Measurements from ENCODE around the gene CBY1. TPM values are rescaled to one million over a fixed set of nuclear protein-coding genes. Genes with fewer than 3 reads are reported as not detected.

CBY1 gene
- total and polyA plus RNA-seq, 4 donors, result 16.1 to 53.0 (median 37.8) TPM

- peaks cover 2% of the 10 kb centered on the region for H3K4me1 ChIP-seq (ENCODE audit: control insufficient read depth, insufficient read depth, low read length)
- WGBS (ENCODE audit: insufficient coverage), result 0% methylated on average over 1 of the region's 4 CpGs
- H3K4me3 ChIP-seq (ENCODE audit: low read depth, low read length), result peak overlapping the region; percentile 82
- no peaks in the 10 kb centered on the region for H3K9me3 ChIP-seq (ENCODE audit: control insufficient read depth, insufficient read depth, low read length)
- peak overlapping the region; percentile 86 for H3K27ac ChIP-seq (ENCODE audit: low read depth, low read length)
- DNase-seq (ENCODE audit: low read depth in 4 of 6, low spot score in 6 of 6), result no peak
- peaks cover 4% of the 10 kb centered on the region for H3K36me3 ChIP-seq (ENCODE audit: control insufficient read depth, insufficient read depth, low read length)
- H3K27me3 ChIP-seq (ENCODE audit: control insufficient read depth, insufficient read depth, low read length), result no peaks in the 10 kb centered on the region
Observed at GRCh38 chr22:38706901-38707195, 50.4 kb downstream of the CBY1 start.

GRCh38 chr22:38707346-38707745 is 50.9 kb downstream of the CBY1 start:
- no peaks in the 10 kb centered on the region for H3K9me3 ChIP-seq (ENCODE audit: control insufficient read depth, insufficient read depth, low read length)
- no peaks in the 10 kb centered on the region for H3K27me3 ChIP-seq (ENCODE audit: control insufficient read depth, insufficient read depth, low read length)
- no peak overlapping the region for H3K4me3 ChIP-seq (ENCODE audit: low read depth, low read length)
- H3K36me3 ChIP-seq (ENCODE audit: control insufficient read depth, insufficient read depth, low read length), result peaks cover 7% of the 10 kb centered on the region
- H3K4me1 ChIP-seq (ENCODE audit: control insufficient read depth, insufficient read depth, low read length), result no peaks in the 10 kb centered on the region
- no peak overlapping the region for H3K27ac ChIP-seq (ENCODE audit: low read depth, low read length)
- DNase-seq (ENCODE audit: low read depth in 4 of 6, low spot score in 6 of 6), result no peak
- 43% methylated on average over 1 of the region's 2 CpGs for WGBS (ENCODE audit: insufficient coverage)

DNA sequence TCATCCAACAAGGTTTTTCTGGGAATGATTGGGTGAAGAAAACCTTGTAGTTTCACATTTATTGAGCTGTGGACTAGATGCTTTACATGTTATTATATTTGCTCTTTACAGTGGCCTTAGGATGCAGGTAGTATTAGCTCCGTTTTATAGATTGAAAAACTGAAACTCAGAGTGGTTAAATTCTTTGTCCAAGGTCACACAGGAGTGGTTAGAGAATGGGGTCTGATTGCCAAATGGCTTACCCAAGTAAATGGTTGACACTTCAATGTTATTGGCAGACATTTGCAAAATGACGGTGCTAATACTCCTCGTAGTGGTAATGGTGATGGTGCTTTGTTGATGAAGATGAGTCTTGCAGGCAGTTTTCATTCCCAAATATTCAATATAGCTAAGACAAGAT is 51.5 kb downstream of the CBY1 start:
- H3K27ac ChIP-seq (ENCODE audit: low read depth, low read length), result no peak overlapping the region
- WGBS (ENCODE audit: insufficient coverage), result 100% methylated on average over 1 of the region's 3 CpGs
- peaks cover 7% of the 10 kb centered on the region for H3K36me3 ChIP-seq (ENCODE audit: control insufficient read depth, insufficient read depth, low read length)
- H3K4me3 ChIP-seq (ENCODE audit: low read depth, low read length), result no peak overlapping the region
- DNase-seq (ENCODE audit: low read depth in 4 of 6, low spot score in 6 of 6), result no peak
- H3K9me3 ChIP-seq (ENCODE audit: control insufficient read depth, insufficient read depth, low read length), result no peaks in the 10 kb centered on the region
- no peaks in the 10 kb centered on the region for H3K4me1 ChIP-seq (ENCODE audit: control insufficient read depth, insufficient read depth, low read length)
- no peaks in the 10 kb centered on the region for H3K27me3 ChIP-seq (ENCODE audit: control insufficient read depth, insufficient read depth, low read length)

- WGBS (ENCODE audit: insufficient coverage), result 53% methylated on average over 2 of the region's 3 CpGs
- Histone ChIP-seq H3K27ac (ENCODE audit: low read depth, low read length) (no peak overlapping the region), H3K4me1 (ENCODE audit: control insufficient read depth, insufficient read depth, low read length) (no peaks in the 10 kb centered on the region)
Observed at GRCh38 chr22:38709306-38709705, 52.9 kb downstream of the CBY1 start.

DNA sequence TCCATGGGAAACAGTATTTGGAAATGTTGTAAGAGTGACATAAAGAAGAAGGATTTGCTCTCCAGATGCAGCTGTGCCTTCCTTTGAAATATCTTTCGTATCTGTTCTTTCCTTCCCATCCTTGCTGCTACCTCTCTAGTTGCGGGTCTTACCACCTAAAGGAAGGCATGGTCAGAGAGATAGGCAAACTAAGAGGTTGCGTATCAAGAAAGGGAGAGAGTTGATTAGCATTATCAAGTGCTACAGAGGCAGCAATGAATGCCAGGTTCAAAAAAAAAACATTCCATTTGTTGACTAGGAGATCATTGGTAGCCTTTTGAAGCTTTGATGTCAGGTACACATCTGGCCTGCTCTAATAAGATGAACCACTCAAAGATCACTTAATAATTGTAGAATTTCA is 53.9 kb downstream of the CBY1 start:
- no peak overlapping the region for H3K27ac ChIP-seq (ENCODE audit: low read depth, low read length)
- no peaks in the 10 kb centered on the region for H3K27me3 ChIP-seq (ENCODE audit: control insufficient read depth, insufficient read depth, low read length)
- peaks cover 8% of the 10 kb centered on the region for H3K36me3 ChIP-seq (ENCODE audit: control insufficient read depth, insufficient read depth, low read length)
- no peak for DNase-seq (ENCODE audit: low read depth in 4 of 6, low spot score in 6 of 6)
- no peak overlapping the region for H3K4me3 ChIP-seq (ENCODE audit: low read depth, low read length)
- H3K9me3 ChIP-seq (ENCODE audit: control insufficient read depth, insufficient read depth, low read length), result no peaks in the 10 kb centered on the region
- WGBS (ENCODE audit: insufficient coverage), result 100% methylated on average over 1 of the region's 3 CpGs
- no peaks in the 10 kb centered on the region for H3K4me1 ChIP-seq (ENCODE audit: control insufficient read depth, insufficient read depth, low read length)

More at GRCh38 chr22:38709306-38709705, 52.9 kb downstream of the CBY1 start:
- peaks cover 7% of the 10 kb centered on the region for H3K36me3 ChIP-seq (ENCODE audit: control insufficient read depth, insufficient read depth, low read length)
- H3K27me3 ChIP-seq (ENCODE audit: control insufficient read depth, insufficient read depth, low read length), result no peaks in the 10 kb centered on the region
- H3K4me3 ChIP-seq (ENCODE audit: low read depth, low read length), result no peak overlapping the region
- no peak for DNase-seq (ENCODE audit: low read depth in 4 of 6, low spot score in 6 of 6)
- H3K9me3 ChIP-seq (ENCODE audit: control insufficient read depth, insufficient read depth, low read length), result no peaks in the 10 kb centered on the region

DNA sequence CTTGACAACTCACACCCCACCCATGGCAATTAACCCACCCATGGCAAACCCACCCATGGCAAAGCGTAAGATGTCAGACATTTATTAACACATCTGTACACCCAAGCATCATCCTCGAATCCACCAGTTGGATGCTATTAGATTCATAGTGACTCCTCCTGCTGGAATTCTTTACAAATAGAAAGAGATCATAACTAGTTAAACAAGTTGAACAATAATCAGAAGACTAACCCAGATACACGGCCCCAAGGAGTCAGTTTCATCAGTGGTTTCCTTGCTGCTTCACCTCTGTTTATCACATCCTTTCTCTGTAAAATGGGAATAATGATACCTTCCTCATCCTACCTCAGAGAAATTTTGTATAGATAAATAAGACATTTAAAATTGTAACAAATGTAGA is 54.4 kb downstream of the CBY1 start:
- Histone ChIP-seq H3K9me3 (ENCODE audit: control insufficient read depth, insufficient read depth, low read length) (no peaks in the 10 kb centered on the region), H3K4me3 (ENCODE audit: low read depth, low read length) (no peak overlapping the region), H3K27me3 (ENCODE audit: control insufficient read depth, insufficient read depth, low read length) (no peaks in the 10 kb centered on the region), H3K4me1 (ENCODE audit: control insufficient read depth, insufficient read depth, low read length) (no peaks in the 10 kb centered on the region), H3K36me3 (ENCODE audit: control insufficient read depth, insufficient read depth, low read length) (peaks cover 13% of the 10 kb centered on the region), H3K27ac (ENCODE audit: low read depth, low read length) (no peak overlapping the region)
- DNase-seq (ENCODE audit: low read depth in 4 of 6, low spot score in 6 of 6), result no peak
- WGBS (ENCODE audit: insufficient coverage), result no CpG with 5 or more reads among the region's 3 CpGs

GRCh38 chr22:38712486-38713207 is 56.2 kb downstream of the CBY1 start:
- Histone ChIP-seq H3K27me3 (ENCODE audit: control insufficient read depth, insufficient read depth, low read length) (no peaks in the 10 kb centered on the region), H3K9me3 (ENCODE audit: control insufficient read depth, insufficient read depth, low read length) (no peaks in the 10 kb centered on the region), H3K4me1 (ENCODE audit: control insufficient read depth, insufficient read depth, low read length) (no peaks in the 10 kb centered on the region), H3K27ac (ENCODE audit: low read depth, low read length) (no peak overlapping the region), H3K36me3 (ENCODE audit: control insufficient read depth, insufficient read depth, low read length) (peaks cover 29% of the 10 kb centered on the region), H3K4me3 (ENCODE audit: low read depth, low read length) (no peak overlapping the region)
- 85% methylated on average over 8 of the region's 11 CpGs for WGBS (ENCODE audit: insufficient coverage)
- DNase-seq (ENCODE audit: low read depth in 4 of 6, low spot score in 6 of 6), result no peak

GRCh38 chr22:38713921-38714320 is 57.5 kb downstream of the CBY1 start:
- Histone ChIP-seq H3K27ac (ENCODE audit: low read depth, low read length) (no peak overlapping the region), H3K36me3 (ENCODE audit: control insufficient read depth, insufficient read depth, low read length) (peaks cover 26% of the 10 kb centered on the region), H3K4me1 (ENCODE audit: control insufficient read depth, insufficient read depth, low read length) (no peaks in the 10 kb centered on the region), H3K4me3 (ENCODE audit: low read depth, low read length) (no peak overlapping the region), H3K9me3 (ENCODE audit: control insufficient read depth, insufficient read depth, low read length) (no peaks in the 10 kb centered on the region), H3K27me3 (ENCODE audit: control insufficient read depth, insufficient read depth, low read length) (no peaks in the 10 kb centered on the region)
- DNase-seq (ENCODE audit: low read depth in 4 of 6, low spot score in 6 of 6), result no peak
- WGBS (ENCODE audit: insufficient coverage), result 84% methylated on average over 8 of the region's 8 CpGs

DNA sequence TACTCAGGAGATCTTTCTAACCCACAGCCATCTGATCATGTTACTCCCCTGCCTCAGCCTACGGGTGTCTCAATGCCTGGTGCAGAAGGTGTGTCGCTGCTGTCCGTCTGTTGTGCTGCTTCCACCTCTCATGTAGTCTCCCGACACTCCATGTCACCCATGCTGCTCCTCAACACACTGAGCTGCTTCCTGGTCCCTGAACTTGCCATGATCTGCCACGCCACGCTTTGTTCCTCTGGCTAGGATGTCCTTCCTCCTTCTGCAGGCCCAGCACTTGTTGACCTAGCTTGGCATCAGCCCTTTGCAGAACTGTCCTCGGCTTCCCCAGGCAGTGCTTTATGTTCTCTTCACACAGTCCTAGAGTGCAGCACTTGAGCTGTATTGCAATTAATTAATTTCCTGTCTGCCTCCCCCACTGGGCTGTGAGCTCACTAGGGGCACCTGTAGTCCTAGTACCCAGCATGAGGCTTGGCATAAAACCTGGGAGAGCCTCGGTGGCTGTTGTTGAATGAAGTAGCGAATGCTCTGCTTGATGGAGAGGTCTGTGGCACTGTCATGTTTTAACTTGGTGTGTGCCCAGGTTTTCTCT is 58.8 kb downstream of the CBY1 start:
- Histone ChIP-seq H3K4me3 (ENCODE audit: low read depth, low read length) (no peak overlapping the region), H3K27ac (ENCODE audit: low read depth, low read length) (no peak overlapping the region), H3K9me3 (ENCODE audit: control insufficient read depth, insufficient read depth, low read length) (no peaks in the 10 kb centered on the region), H3K4me1 (ENCODE audit: control insufficient read depth, insufficient read depth, low read length) (no peaks in the 10 kb centered on the region), H3K36me3 (ENCODE audit: control insufficient read depth, insufficient read depth, low read length) (peaks cover 24% of the 10 kb centered on the region), H3K27me3 (ENCODE audit: control insufficient read depth, insufficient read depth, low read length) (no peaks in the 10 kb centered on the region)
- WGBS (ENCODE audit: insufficient coverage), result 88% methylated on average over 9 of the region's 9 CpGs
- DNase-seq (ENCODE audit: low read depth in 4 of 6, low spot score in 6 of 6), result no peak

- H3K27me3 ChIP-seq (ENCODE audit: control insufficient read depth, insufficient read depth, low read length), result no peaks in the 10 kb centered on the region
- H3K9me3 ChIP-seq (ENCODE audit: control insufficient read depth, insufficient read depth, low read length), result no peaks in the 10 kb centered on the region
- no peak for DNase-seq (ENCODE audit: low read depth in 4 of 6, low spot score in 6 of 6)
- peaks cover 27% of the 10 kb centered on the region for H3K36me3 ChIP-seq (ENCODE audit: control insufficient read depth, insufficient read depth, low read length)
- H3K4me1 ChIP-seq (ENCODE audit: control insufficient read depth, insufficient read depth, low read length), result no peaks in the 10 kb centered on the region
- H3K27ac ChIP-seq (ENCODE audit: low read depth, low read length), result no peak overlapping the region
- no peak overlapping the region for H3K4me3 ChIP-seq (ENCODE audit: low read depth, low read length)
- 95% methylated on average over 15 of the region's 15 CpGs for WGBS (ENCODE audit: insufficient coverage)
Observed at GRCh38 chr22:38715852-38716251, 59.4 kb downstream of the CBY1 start.

Data from spinal cord (tissue), 10 donors.